ENCODE data around the gene TMEM232. TPM values are rescaled to one million over a fixed set of nuclear protein-coding genes. Genes with fewer than 3 reads are reported as not detected.

The TMEM232 gene
- total and polyA plus RNA-seq, 2 of the 4 experiments (the other 2 are of a cell fraction): 0.17 to 0.36 TPM

DNA sequence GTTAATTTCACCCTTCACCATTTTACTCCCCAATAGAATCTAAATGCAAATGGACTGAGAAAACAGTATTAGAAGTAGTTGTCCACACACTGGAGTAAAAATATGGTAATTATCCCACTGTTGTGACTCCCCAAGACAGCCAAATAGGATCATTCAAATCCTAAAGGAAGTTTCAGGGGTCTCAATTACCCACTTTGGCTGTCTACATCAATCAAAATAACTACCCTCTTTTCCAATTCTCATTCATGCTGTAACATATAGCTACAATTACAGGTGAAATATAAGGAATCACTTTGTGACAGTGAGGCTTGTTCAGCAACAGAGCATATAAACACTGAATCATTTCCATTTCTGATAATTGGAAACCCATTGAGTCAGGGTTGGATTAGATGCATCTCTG lies 220.1 kb downstream of the TMEM232 start:
- Histone ChIP-seq H3K18ac (ENCODE audit: low read depth, low read length) (no peak overlapping the region), H2BK20ac (ENCODE audit: low read depth, low read length) (no peak overlapping the region), H2AK9ac (replicated peaks; ENCODE audit: low read depth, low read length, poor library complexity) (no peak overlapping the region), H2AFZ (replicated peaks; ENCODE audit: low read length, poor library complexity) (no peak overlapping the region), H3K9me1 (ENCODE audit: insufficient read depth, low read length) (no peaks in the 10 kb centered on the region), H3K4me1 (ENCODE audit: control insufficient read depth, insufficient read depth, low read length) (no peaks in the 10 kb centered on the region), H3K4me2 (ENCODE audit: low read depth, low read length) (no peak overlapping the region), H3K14ac (replicated peaks; ENCODE audit: low read depth, low read length) (no peak overlapping the region), H3K56ac (ENCODE audit: extremely low read depth, insufficient read depth, low read length) (no peak overlapping the region), H3K9ac (ENCODE audit: low read depth, low read length) (no peak overlapping the region), H3K9me3 (ENCODE audit: control insufficient read depth, insufficient read depth, low read length) (no peaks in the 10 kb centered on the region), H3K27me3 (ENCODE audit: control insufficient read depth, insufficient read depth, low read length) (no peaks in the 10 kb centered on the region), H2AK5ac (ENCODE audit: low read depth, low read length) (no peak overlapping the region), H3K36me3 (ENCODE audit: control insufficient read depth, insufficient read depth, low read length) (no peaks in the 10 kb centered on the region), H4K91ac (ENCODE audit: insufficient read depth, low read depth, low read length) (no peak overlapping the region), H3K27ac (ENCODE audit: insufficient read depth, low read length) (no peak overlapping the region), H2BK5ac (ENCODE audit: low read depth, low read length, poor library complexity, severe bottlenecking) (no peak overlapping the region), H2BK120ac (ENCODE audit: low read depth, low read length) (no peak overlapping the region), H3K79me1 (ENCODE audit: low read depth in 1 of 2, low read length in 2 of 2) (no peaks in the 10 kb centered on the region), H4K20me1 (ENCODE audit: insufficient read depth, low read length) (no peaks in the 10 kb centered on the region), H4K5ac (ENCODE audit: low read depth, low read length) (no peak overlapping the region), H3K23ac (ENCODE audit: low read depth, low read length) (no peak overlapping the region), H2BK15ac (ENCODE audit: low read depth, low read length) (no peak overlapping the region), H3K4me3 (ENCODE audit: insufficient read depth, low read depth, low read length) (no peak overlapping the region), H4K8ac (ENCODE audit: low read depth in 2 of 2, low read length in 2 of 2) (no peak overlapping the region), H3K4ac (ENCODE audit: low read depth, low read length) (no peak overlapping the region)
- no peak for TF ChIP-seq POLR2A (IDR thresholded peaks at IDR 0.05; ENCODE audit: low read depth, low read length)
- TF ChIP-seq SMC3 (IDR thresholded peaks at IDR 0.05; ENCODE audit: low read depth, low read length): no peak
- TF ChIP-seq FOS (IDR thresholded peaks at IDR 0.05; ENCODE audit: low read depth, low read length): no peak
- TF ChIP-seq, protein P1, sequence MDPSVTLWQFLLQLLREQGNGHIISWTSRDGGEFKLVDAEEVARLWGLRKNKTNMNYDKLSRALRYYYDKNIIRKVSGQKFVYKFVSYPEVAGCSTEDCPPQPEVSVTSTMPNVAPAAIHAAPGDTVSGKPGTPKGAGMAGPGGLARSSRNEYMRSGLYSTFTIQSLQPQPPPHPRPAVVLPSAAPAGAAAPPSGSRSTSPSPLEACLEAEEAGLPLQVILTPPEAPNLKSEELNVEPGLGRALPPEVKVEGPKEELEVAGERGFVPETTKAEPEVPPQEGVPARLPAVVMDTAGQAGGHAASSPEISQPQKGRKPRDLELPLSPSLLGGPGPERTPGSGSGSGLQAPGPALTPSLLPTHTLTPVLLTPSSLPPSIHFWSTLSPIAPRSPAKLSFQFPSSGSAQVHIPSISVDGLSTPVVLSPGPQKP (IDR thresholded peaks at IDR 0.05; ENCODE audit: borderline replicate concordance, low read depth, low read length): no peak
- TF ChIP-seq NFE2L2 (IDR thresholded peaks at IDR 0.05; ENCODE audit: low read depth, low read length): no peak
- TF ChIP-seq RCOR1 (IDR thresholded peaks at IDR 0.05; ENCODE audit: insufficient replicate concordance, low read length): no peak
- TF ChIP-seq RAD21 (IDR thresholded peaks at IDR 0.05; ENCODE audit: low read length): no peak
- no peak for TF ChIP-seq RFX5 (IDR thresholded peaks at IDR 0.05; ENCODE audit: low read depth, low read length)
- TF ChIP-seq MXI1 (IDR thresholded peaks at IDR 0.05; ENCODE audit: borderline replicate concordance, low read depth, low read length): no peak
- TF ChIP-seq CHD1 (IDR thresholded peaks at IDR 0.05; ENCODE audit: low read depth, low read length): no peak
- TF ChIP-seq MAFK (IDR thresholded peaks at IDR 0.05; ENCODE audit: low read depth, low read length): no peak
- TF ChIP-seq, protein P2, sequence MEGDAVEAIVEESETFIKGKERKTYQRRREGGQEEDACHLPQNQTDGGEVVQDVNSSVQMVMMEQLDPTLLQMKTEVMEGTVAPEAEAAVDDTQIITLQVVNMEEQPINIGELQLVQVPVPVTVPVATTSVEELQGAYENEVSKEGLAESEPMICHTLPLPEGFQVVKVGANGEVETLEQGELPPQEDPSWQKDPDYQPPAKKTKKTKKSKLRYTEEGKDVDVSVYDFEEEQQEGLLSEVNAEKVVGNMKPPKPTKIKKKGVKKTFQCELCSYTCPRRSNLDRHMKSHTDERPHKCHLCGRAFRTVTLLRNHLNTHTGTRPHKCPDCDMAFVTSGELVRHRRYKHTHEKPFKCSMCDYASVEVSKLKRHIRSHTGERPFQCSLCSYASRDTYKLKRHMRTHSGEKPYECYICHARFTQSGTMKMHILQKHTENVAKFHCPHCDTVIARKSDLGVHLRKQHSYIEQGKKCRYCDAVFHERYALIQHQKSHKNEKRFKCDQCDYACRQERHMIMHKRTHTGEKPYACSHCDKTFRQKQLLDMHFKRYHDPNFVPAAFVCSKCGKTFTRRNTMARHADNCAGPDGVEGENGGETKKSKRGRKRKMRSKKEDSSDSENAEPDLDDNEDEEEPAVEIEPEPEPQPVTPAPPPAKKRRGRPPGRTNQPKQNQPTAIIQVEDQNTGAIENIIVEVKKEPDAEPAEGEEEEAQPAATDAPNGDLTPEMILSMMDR (conservative IDR thresholded peaks at IDR 0.05; ENCODE audit: low read depth, low read length): no peak
- TF ChIP-seq MAZ (IDR thresholded peaks at IDR 0.05; ENCODE audit: borderline replicate concordance, low read depth, low read length): no peak
- no peak for TF ChIP-seq CEBPB (IDR thresholded peaks at IDR 0.05; ENCODE audit: low read depth, low read length)
- no peak for TF ChIP-seq BHLHE40 (IDR thresholded peaks at IDR 0.05; ENCODE audit: low read depth, low read length)
- POLR2A ChIA-PET (ENCODE audit: unreplicated experiment): no interaction called here
- BruUV-seq (replicated peaks): no TSS peak
- DNase-seq (no peak), ATAC-seq (ENCODE audit: low read depth) (no peak)
- in situ Hi-C loops (cut with MboI; ENCODE audit: low sequenced_read_pairs): no loop called here
- CTCF ChIA-PET: no interaction called here
- dilution Hi-C loops (cut with HindIII; ENCODE audit: low sequenced_read_pairs, unreplicated experiment): no loop called here
- intact Hi-C loops (cut with micrococcal nuclease): no loop called here
